HG03108 (cell line): ENCODE measurements around the gene EXOC6B.

Source experiments
- ATAC-seq: cut with Tn5 transposase; IDR thresholded peaks from one replicate; pipeline ENCODE4 v1.9.1; 2021; ENCODE audit warnings: moderate library complexity; ENCODE audit not compliant: unreplicated experiment

EXOC6B gene

DNA sequence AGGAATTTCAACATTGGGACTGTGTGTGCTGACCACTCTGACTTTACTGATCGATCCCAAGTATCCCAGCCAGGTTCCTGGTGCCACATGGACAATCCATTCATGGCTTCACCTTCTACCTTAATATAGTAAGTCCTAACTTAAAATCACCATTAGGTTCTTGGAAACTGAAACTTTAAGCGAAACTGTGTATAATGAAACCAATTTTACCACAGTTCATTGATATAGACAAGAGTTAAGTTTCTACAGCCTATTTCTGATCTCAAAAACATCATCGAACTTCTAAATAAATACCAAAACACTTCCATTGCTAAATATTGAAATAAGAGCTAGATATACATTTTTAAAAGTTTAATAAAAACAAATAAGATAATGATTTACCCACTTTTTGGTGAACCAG, 4.4 kb upstream of the EXOC6B start:
- no peak for ATAC-seq

DNA sequence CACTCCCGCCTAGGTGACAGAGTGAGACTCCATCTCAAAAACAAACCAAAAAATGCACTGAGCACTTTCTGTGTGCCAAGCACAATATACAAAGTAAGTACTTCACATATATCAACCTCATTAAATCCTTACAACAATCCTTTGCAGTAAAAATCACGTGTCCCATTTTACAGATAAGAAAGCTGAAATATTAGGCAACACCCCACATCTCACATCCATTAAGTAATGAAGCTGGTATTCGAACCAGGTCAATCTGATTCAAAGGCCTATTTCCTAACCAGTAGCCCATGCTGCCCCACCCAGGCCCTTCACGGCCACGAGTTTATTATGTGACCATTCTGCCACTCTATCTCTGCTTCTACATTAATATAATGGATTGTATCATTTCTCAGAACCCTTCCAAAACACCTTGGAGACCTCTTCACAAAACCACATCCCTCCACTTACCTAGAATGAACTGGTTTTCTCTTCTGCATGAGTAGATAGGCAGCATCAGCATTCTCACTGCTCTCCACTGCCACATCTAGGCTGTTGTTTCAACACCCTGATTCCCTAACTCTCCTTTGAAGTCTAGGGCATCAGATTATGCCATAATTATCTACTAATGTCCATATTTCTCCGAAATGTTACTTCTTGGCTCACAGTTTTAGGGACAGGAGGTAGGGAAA, 3.1 kb upstream of the EXOC6B start:
- ATAC-seq: no peak

DNA sequence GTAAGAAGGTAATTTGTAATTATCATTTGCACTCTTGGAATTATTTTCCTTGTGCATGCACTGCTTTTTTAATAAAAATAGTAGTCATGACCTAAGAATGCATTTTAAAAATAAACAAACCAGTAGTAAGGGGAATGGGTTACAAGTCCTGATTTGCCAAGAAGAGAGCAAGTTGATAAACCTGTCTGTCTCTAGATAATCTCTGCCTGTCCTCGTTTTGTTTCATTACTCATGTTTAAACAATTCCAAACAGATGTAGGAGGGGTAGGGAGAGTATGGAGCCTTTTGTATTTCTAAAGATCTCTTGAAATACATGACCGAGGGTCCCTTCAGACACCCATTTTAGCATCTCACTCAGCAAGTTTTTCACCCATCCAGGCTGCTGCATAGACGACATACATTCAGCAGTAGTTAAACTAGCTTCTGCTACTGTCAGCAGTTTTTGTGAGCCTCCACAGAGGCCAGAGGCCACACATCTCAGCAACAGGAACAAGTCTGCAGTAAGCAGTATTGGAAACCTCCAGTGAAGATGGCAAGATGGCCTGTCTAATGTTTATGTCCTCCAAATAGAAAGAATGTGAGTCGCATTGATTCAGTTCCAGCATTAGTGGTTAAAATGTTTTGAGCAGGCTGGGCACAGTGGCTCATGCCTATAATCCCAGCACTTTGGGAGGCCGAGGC, 2.3 kb upstream of the EXOC6B start:
- no peak for ATAC-seq

DNA sequence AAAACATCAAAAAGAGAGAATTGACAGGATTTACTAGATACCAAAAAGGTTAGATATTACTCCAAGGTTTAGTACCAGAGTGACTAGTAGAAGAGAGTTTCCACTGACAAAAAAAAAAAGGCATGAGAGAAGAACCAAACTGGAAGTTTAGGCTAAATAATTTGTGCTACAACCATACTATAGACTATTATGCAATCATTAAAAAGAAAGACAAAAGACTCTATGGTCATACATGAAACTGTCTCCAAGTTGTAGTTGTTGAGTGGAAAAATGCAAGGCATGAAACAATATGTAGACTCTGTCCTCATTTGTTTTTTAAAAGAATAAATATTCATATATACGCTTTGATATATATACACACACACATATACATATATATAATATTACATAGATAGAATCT, 1.7 kb upstream of the EXOC6B start:
- ATAC-seq: no peak

DNA sequence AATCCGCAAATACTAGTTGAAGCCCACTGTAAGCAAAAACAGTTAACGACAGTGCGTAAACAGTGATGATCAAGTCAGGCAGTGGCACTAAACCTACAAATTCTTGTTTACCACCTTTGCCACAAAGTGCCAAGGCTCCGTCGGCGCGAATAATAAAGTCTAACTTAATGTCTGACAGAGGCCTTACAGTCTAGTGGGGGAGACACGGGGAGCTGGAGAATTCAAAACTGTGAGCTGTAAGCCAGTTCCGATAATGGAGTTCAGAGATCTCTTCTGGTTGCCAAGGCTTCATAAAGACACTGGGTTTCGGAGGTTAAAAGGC, 284 bp upstream of the EXOC6B start:
- no peak for ATAC-seq

DNA sequence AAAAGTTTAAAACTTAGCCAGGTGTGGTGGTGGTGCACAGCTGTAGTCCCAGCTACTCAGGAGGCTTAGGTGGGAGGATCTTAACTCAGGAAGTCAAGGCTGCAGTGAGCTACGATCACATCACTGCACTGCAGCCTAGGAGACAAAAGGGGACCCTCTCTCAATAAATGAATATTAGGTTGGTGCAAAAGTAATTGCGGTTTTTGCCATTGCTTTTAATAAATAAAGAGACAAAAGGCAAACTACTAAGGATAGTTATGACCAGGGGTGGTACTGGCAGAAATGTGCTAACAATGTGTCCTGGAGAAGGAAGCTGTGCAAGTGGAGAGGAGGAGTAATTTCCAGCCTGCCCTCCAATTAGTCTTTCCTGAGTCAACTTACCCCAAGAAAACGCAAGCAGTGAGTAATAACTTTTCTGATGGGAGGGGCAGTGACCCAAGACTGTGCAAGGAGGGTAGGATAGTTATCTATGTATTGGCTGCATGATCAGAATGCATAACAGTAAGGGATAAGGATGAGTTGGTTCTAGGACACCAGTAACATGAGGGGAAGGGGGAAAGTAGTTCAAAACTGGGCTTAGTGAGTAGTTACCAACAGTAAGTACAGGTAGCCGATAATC, 1.5 kb downstream of the EXOC6B start:
- ATAC-seq: no peak

DNA sequence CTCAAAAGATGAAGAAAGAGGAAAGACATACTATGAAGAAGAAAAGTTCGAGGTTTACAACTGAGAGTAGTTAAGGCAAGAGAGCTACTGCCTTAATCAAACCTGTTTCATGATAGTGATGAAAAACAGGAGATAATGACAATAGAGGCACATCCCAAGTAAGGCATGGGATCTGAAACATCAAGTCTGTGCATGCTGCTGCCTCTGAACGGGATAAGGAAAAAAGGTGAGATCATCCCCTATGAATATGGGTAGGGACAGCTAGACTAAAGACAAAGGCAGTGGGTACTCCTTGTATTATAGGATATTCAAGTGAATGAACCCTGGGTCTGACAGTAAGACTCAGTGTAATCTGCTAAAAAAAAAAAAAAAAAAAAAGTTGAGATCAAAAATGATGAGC, 3.0 kb downstream of the EXOC6B start:
- ATAC-seq: no peak

DNA sequence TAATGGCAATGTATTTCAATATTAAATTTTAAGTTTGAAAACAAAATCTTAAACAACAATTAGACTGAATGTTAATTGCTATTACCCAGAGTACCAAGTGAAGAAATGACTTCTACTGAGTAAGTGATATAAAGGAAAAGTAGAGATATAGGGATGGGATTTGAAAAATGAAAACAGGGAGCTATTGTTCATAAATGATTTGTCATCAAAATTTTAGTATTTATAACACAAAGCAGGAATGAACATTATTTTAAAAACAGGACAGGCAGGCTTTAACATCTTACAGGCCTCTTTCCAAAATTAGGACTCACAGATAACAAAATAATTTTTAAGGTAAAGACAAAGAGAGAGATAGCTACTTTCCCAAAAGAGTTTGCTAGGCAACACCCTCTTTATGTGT, 3.9 kb downstream of the EXOC6B start:
- ATAC-seq: no peak

DNA sequence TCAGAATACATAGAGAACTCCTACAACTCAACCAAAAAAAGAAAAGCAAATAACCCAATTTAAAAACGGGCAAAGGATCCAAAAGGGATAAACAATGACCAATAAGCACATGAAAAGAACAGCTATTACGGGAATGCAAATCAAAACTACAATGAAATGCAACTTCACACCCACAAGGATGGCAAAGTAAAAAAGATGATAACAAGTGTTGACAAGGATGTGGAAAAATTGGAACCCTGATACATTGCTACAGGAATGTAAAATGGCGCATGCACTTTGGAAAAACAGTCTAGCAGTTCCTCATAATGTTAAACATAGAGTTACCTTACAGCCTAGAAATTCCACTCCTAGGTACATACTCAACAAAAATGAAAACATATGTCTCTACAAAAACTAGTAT, 4.7 kb downstream of the EXOC6B start:
- ATAC-seq: no peak

DNA sequence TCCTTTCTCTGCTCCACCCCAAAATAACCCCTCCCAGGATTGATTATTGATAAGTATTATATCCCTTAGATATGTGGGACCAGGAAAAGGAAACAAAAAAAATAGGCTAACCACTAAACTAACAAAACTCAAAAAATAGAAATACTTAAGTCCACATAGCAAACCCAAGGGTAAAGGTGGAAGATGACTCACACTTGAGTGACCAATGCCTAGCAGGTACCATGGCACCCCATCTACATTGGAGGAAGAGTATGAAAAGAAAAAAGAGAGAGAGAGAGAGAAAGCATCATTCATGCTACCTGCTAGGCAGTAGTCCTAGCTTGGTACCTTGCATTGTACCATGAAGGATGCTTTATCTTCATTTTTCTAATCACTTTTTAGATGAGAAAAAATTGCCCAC, 6.3 kb downstream of the EXOC6B start:
- no peak for ATAC-seq

DNA sequence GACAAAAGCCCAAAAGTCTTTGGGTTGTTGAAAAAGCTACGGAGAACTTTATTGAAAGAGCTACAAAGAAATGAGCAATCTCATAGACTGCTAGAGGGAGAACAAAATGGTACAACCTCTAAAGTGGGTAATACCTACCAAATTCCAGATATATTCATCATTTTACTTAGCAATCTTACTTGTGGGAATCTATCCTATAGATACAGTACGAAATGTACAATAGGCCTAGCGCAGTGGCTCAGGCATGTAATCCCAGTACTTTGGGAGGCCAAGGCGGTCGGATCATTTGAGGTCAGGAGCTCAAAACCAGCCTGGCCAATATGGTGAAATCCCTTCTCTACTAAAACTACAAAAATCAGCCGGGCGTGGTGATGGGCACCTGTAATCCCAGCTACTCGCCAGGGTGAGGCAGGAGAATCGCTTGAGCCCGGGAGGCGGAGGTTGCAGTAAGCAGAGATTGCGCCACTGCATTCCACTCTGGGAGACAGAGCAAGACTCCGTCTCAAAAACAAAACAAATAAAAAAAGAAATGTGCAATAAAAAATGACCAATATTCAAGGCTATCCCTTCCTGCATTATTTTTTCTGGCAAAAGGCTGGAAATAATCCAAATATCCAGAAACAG, 10.1 kb downstream of the EXOC6B start:
- no peak for ATAC-seq

DNA sequence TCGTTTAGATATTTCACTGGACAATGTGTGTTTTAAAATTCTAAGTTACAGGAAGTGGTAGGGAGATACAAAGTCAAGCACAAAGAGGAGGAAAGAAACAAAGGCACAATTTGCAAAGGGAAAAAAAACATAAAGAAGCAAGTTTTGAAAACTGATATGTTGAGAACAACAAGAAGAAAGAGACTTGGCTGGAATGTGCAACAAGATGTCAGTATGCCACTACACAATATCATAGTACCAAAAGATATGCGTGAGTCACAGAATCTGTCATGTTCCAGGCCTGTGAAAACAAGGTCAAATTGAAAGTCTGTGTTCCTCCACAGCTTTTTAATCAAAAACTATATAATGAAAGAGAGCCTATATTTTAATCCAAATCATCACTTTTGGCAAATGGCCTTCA, 12.0 kb downstream of the EXOC6B start:
- no peak for ATAC-seq

DNA sequence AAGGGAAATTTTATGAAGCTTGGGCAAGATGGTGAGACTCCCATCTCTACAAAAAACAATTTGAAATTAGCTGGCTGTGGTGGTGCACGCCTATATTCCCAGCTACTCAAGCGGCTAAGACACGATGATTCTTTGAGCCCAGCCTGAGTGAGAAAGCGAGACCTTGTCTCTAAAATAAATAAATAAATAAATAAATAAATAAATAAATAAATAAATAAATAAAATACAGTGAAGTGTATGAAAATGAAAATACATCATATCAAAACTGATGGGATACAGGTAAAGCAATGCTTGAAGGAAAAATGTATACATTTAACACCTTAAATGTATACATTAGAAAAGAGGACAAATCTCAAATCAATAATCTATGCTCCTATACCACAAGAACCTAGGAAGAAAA, 15.7 kb downstream of the EXOC6B start:
- ATAC-seq: no peak

DNA sequence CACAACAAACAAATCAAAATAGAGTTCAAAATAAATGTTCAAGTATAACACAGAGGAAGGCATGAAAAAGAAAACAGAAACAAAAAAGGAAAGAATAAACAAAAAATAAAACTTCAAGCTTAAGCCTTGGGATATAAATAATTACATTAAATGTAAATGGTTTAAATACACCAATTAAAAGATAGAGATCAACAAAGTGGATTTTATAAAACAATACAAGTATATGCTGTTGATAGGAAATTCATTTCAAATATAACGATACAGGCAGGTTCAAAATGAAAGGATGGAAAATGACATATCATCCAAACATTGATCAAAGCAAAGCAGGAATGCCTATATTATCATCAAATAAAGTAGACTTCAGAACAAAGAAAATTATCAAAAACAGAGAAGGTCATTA, 16.7 kb downstream of the EXOC6B start:
- ATAC-seq: no peak

DNA sequence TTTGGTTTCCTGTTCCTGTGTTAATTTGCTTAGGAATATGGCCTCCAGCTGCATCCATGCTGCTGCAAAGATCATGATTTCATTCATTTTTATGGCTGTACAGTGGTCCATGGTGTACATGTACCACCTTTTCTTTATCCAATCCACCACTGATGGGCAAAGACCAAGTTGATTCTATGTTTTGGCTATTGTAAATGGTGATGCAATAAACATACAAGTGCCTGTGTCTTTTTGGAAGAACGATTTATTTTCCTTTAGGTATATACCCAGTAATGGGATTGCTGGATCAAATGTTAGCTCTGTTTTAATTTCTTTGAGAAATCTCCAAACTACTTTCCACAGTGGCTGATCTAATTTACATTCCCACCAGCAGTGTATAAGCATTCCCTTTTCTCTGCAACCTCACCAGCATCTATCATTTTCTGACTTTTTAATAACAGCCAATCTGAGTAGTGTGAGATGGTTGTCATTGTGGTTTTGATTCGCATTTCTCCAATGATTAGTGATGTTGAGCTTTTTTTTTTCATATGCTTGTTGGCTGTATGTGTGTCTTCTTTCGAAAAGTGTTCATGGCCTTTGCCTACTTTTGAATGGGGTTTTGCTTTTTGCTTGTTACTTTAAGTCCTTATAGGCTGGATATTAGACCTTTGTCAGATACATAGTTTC, 19.4 kb downstream of the EXOC6B start:
- no peak for ATAC-seq

DNA sequence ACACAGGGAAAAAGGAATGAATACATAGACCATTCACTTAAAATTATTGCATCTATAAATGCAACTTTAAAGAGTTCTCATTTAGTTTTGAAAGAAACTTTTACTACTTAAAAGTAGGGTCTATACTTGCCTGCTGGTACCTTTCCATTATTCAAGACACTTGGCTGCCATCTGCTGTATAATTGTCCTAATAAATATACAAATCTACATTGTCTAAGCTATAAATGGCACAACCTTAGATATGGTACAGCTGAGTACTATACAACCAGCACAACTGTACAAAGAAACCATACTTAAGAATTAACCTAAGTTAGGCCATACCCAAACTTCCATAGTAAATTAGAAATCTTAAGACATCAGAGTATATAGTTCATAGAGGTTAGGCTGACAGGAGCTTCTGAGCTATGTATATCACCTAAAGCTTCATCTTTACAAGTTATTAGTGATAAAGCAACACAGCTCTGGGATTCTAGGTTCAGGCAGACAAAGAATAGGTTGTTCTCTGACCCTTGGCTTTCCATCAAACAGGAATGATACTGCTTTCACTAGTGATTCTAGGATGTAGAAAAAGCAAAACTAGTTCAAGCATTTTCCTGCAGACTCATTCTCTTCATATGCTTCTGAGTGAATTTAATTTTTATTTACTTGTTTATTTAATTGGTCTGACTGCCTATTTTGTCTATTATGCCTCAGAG, 22.1 kb downstream of the EXOC6B start:
- ATAC-seq: no peak

DNA sequence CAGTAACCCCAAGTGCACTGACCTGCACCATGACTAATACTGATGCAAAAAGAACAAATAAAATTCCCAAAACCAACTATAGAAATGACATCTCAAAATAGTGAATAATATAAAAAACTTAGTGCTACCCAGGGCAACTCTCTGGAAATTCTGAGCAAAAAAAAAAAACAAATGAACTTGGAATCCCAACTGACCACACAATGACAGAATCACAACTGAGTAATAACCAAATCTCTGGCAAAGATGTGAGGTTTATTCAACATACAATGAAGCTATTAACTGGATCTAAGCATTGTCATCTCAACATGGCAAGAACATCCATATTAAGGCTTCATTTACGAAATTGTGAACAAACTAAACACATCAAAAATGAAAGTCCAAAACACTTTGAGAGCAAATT, 22.7 kb downstream of the EXOC6B start:
- ATAC-seq: no peak

DNA sequence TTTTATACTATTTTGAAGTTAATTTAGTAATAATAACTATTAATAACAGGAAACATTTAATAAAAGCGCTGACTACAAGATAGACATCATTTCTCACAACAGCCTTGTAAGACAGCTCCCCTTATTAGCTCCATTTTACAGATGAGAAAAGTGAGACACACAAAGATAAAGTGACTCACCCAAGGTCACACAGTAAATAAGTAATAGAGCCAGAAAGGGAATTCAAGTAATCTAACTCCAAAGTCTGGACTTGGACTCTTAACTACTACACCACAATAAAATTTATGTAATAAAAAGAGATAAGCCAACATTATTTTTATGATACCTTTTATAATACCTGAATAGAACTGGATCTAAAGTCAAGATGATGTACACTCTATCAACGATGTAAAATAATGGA, 25.3 kb downstream of the EXOC6B start:
- ATAC-seq: no peak

DNA sequence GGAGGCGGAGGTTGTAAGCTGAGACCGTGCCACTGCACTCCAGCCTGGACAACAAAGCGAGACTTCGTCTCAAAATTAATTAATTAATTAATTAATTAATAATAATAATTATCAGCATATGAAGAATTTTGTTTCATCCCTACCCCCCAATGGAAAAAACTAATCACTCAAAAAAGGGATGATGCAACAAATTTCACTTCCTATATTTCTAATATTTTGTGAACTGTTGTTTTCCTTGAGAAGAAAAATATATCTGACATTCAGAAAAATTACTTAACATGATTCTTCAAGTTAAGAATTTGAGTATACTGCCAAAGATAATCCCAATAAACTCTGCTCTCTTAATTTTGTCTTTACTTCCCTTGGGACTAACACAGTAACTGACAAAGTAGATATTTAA, 28.1 kb downstream of the EXOC6B start:
- no peak for ATAC-seq

DNA sequence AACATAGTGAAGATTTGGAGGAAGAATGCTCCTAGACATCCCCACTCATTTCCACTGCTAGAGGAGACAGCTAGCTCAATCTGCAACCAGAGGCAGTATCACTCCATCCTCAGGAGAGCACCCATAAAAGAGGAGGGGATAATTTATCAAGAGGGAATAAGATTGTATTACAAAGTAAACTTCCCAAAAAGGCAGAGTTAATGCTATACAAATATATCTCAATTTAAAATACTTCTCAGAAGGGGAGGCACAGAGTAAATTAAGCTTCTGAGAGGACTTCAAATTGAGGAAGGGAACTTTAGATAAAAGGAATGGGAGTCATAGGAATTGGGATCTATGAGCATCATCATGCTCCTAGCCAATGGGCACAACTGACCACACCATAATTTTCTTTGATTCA, 29.1 kb downstream of the EXOC6B start:
- no peak for ATAC-seq

DNA sequence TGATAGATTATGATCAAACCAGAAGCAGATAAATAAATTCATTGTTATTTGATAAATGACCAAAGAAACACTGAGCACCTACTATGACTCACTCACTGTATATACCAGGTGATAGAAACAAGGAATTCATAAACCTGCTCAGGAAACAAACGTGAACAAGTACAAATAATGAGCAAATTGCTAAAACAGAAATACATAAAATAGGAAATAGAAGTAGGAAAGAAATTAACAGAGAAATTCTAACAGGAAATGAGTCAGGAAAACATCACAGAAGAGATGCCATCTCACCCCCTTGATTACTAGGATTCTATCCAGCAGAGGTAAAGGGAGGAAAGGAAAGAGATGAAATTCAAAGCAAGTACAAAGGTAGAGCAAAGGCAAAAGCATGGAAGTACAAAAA, 31.3 kb downstream of the EXOC6B start:
- no peak for ATAC-seq
